Ovary (tissue), 3 donors: Measurements from ENCODE around the gene CYP2W1.

Experiments
- POLR2A ChIP-seq: fragments of 450-650 bp; IDR thresholded peaks from one replicate; pipeline ENCODE4 v1.6.1; 2017; ENCODE audit warnings: antibody characterized with exemption, mild to moderate bottlenecking, moderate library complexity
- TF ChIP-seq, protein P1 (sequence below), 3 donors: fragments of 450-650 bp in 2 of 3; fragments of 200-600 bp in 1 of 3; IDR thresholded peaks; one replicate each; pipeline versions ENCODE4 v1.5.1 to v1.8.0; 2016 to 2022; ENCODE audit warnings: antibody characterized with exemption in 3 of 3, mild to moderate bottlenecking in 1 of 3
- donor health status: DM: no; HTN: no; CAD: no.

- TF ChIP-seq, protein P1, sequence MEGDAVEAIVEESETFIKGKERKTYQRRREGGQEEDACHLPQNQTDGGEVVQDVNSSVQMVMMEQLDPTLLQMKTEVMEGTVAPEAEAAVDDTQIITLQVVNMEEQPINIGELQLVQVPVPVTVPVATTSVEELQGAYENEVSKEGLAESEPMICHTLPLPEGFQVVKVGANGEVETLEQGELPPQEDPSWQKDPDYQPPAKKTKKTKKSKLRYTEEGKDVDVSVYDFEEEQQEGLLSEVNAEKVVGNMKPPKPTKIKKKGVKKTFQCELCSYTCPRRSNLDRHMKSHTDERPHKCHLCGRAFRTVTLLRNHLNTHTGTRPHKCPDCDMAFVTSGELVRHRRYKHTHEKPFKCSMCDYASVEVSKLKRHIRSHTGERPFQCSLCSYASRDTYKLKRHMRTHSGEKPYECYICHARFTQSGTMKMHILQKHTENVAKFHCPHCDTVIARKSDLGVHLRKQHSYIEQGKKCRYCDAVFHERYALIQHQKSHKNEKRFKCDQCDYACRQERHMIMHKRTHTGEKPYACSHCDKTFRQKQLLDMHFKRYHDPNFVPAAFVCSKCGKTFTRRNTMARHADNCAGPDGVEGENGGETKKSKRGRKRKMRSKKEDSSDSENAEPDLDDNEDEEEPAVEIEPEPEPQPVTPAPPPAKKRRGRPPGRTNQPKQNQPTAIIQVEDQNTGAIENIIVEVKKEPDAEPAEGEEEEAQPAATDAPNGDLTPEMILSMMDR (IDR thresholded peaks at IDR 0.05), result no peak
- no peak for TF ChIP-seq POLR2A
These were observed 33.7 kb upstream of the CYP2W1 start for GRCh38 chr7:949021-949934.
